ACC112 (cell line): Measurements from ENCODE around the gene FAR2.
A peak's percentile ranks its signal among the peaks of the same experiment; 100 is the strongest.
"Not testable (repeated sequence)": the region's sequence is repeated elsewhere in the genome, so short reads cannot be mapped to it uniquely, and the experiment has no call there.

Source experiments
- H2AFZ ChIP-seq: fragments of 200-600 bp; sonication (generic); one replicate; pipeline ENCODE4 v1.6.0; 2017; ENCODE audit warnings: antibody characterized with exemption, low read length; ENCODE audit not compliant: unreplicated experiment
- H3K27ac ChIP-seq: fragments of 200-600 bp; sonication (generic); 2 replicates; pipeline ENCODE4 v1.5.1; 2014; ENCODE audit warnings: low read depth, mild to moderate bottlenecking, antibody characterized with exemption, low read length, moderate library complexity
- H3K27me3 ChIP-seq: fragments of 200-600 bp; sonication (generic); 2 replicates; pipeline ENCODE4 v1.6.1; 2014; ENCODE audit warnings: mild to moderate bottlenecking, antibody characterized with exemption, low read length, moderate library complexity, mixed read lengths; ENCODE audit not compliant: insufficient read depth
- H3K36me3 ChIP-seq: fragments of 200-600 bp; sonication (generic); 2 replicates; pipeline ENCODE4 v1.6.1; 2016; ENCODE audit warnings: mild to moderate bottlenecking, antibody characterized with exemption, low read length, moderate library complexity, mixed read lengths; ENCODE audit not compliant: insufficient read depth
- H3K4me1 ChIP-seq: fragments of 200-600 bp; sonication (generic); one replicate; pipeline ENCODE4 v1.6.1; 2016; ENCODE audit warnings: low read length, mixed read lengths; ENCODE audit not compliant: insufficient read depth, unreplicated experiment, control insufficient read depth
- H3K4me3 ChIP-seq: fragments of 200-600 bp; sonication (generic); 2 replicates; pipeline ENCODE4 v1.5.1; 2014; ENCODE audit warnings: mild to moderate bottlenecking, low read depth, low read length
- H3K79me2 ChIP-seq: fragments of 200-600 bp; sonication (generic); one replicate; pipeline ENCODE4 v1.6.0; 2016; ENCODE audit warnings: low read length; ENCODE audit not compliant: control insufficient read depth, unreplicated experiment, insufficient read depth

FAR2 gene

DNA sequence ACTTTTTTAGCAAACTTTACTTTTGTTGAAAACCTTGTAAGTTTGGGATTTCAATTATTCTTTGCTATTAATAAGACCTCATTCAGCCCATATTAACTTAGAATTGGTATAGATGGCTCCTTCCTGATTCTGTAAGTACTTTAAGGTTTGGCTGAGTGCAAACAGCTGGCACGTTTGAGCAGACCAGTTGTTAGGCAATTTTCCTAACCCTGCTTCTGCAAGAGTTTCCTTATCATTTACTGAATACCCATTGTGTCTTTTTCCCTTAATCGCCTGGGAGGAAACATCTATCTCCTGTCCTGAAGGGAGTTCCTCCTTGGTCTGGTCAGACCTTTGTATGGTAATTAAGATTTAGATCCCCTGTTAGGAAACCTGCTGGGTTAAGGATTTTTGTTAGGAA lies 20.9 kb downstream of the FAR2 start:
- not testable (repeated sequence) for H3K79me2 ChIP-seq, H3K27ac ChIP-seq, H2AFZ ChIP-seq, H3K36me3 ChIP-seq, H3K27me3 ChIP-seq, H3K4me3 ChIP-seq, H3K4me1 ChIP-seq

DNA sequence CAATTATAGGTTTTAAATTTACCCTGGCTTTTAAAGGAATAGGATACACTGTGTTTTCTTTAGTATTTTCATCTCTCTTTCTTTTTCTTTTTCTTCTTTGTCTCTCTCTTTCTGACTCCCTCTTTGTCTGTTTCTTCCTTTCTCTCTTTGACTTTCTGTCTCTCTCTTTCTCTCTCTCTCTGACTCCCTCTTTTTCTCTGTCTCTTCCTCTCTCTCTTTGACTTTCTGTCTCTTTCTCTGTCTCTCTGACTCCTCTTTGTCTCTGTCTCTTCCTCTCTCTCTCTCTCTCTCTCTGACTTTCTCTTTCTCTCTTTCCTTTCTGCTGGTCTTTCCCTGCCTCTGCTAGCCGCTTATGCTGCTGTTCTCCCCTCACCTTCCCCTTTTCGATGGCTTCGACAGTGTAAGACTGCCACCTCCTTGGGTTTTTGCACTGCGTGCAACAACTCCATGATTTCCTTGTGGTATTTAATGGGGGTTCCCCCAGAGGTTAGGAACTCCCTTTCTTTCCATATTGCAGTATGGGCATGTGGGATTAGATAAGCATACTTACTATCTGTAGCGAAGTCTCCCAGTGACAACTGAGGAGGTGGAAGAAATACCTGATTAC lies 21.5 kb downstream of the FAR2 start:
- not testable (repeated sequence) for H3K27ac ChIP-seq, H3K27me3 ChIP-seq, H3K4me3 ChIP-seq, H3K36me3 ChIP-seq, H3K79me2 ChIP-seq, H3K4me1 ChIP-seq, H2AFZ ChIP-seq

DNA sequence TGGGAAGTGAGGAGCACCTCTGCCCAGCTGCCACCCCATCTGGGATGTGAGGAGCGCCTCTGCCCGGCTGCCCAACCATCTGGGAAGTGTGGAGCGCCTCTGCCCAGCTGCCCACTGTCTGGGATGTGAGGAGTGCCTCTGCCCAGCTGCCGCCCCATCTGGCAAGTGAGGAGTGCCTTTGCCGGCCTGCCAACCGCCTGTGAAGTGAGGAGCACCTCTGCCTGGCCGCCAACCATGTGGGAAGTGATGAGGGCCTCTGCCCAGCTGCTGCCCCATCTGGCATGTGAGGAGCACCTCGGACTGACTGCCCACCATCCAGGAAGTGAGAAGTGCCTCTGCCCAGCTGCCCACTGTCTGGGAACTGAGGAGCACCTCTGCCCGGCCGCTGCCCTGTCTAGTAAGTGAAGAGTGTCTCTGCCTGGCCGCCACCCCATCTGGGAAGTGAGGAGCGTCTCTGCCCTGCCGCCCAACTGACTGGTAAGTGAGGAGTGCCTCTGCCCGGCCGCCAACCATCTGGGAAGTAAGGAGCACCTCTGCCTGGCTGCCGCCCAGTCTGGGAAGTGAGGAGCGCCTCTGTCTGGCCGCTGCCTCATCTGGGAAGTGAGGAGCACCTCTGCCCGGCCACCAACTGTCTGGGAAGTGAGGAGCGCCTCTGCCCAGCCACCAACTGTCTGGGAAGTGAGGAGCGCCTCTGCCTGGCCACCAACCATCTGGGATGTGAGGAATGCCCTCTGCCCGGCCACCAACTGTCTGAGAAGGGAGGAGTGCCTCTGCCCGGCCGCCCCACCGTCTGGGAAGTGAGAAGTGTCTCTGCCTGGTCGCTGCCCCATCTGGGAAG lies 22.6 kb downstream of the FAR2 start:
- Histone ChIP-seq H3K27me3 (no peaks in the 10 kb centered on the region), H2AFZ (no peak overlapping the region), H3K4me3 (no peak overlapping the region), H3K27ac (no peak overlapping the region), H3K36me3 (no peaks in the 10 kb centered on the region), H3K79me2 (no peaks in the 10 kb centered on the region), H3K4me1 (no peaks in the 10 kb centered on the region)

DNA sequence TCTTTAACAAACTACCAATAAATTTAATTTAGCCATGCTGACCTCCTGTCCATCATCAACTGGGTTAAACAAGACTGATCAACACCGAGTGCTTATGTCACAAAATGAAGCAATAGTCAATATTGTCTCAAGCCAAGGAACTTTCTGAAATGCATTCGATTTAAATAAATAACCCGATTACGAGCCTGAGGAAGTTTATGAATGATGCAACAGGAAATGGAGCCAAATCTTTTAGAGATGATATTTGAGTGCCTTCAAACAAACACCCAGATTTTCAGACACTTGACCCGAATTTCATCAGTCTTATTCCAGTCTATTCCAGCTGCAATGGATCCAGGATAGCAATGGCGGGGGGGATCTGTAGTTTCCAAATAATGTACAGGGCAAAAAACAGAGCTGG lies 27.9 kb downstream of the FAR2 start:
- Histone ChIP-seq H3K36me3 (no peaks in the 10 kb centered on the region), H2AFZ (no peak overlapping the region), H3K27me3 (no peaks in the 10 kb centered on the region), H3K79me2 (no peaks in the 10 kb centered on the region), H3K4me3 (no peak overlapping the region), H3K4me1 (no peaks in the 10 kb centered on the region), H3K27ac (no peak overlapping the region; the same call in 1 of the 2 replicates)

DNA sequence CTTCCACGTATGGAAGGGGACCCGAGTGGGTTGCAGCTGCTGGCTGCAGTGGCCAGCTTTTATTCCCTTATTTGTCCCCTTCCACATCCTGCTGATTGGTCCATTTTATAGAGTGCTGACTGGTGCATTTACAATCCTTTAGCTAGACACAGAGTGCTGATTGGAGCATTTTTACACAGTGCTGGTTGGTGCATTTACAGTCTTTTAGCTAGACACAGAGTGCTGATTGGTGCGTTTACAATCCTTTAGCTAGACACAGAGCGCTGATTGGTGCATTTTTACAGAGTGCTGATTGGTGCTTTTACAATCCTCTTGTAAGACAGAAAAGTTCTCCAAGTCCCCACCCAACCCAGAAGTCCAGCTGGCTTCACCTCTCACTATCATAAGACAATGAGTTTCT lies 33.2 kb downstream of the FAR2 start:
- H3K27me3 ChIP-seq, H3K27ac ChIP-seq, H3K4me1 ChIP-seq, H3K4me3 ChIP-seq, H2AFZ ChIP-seq, H3K79me2 ChIP-seq, H3K36me3 ChIP-seq: not testable (repeated sequence)

DNA sequence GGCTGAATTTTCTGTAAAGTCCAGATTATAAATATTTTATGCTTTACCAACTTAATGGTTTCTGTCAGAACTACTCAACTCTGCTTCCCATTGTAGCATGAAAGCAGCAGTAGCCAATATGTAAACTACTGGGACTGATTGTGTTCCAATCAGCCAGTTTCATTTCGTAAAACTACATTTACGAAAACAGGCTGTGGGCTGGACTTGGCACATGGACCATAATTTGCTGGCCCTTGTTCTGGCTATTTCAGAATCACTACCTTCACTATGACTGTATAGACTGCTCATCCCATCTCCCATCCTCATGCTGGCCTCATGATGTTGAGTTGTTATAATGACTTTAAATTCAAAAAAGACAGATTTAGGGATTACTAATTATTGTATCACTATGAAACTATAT lies 38.7 kb downstream of the FAR2 start:
- no peak overlapping the region; the same call in 1 of the 2 replicates for H3K27ac ChIP-seq
- peak overlapping the region; percentile 43; the same call in 1 of the 2 replicates for H3K4me3 ChIP-seq
- H2AFZ ChIP-seq: peak overlapping the region; percentile 64
- no peaks in the 10 kb centered on the region for H3K4me1 ChIP-seq
- no peaks in the 10 kb centered on the region for H3K79me2 ChIP-seq
- H3K27me3 ChIP-seq: no peaks in the 10 kb centered on the region
- no peaks in the 10 kb centered on the region for H3K36me3 ChIP-seq

DNA sequence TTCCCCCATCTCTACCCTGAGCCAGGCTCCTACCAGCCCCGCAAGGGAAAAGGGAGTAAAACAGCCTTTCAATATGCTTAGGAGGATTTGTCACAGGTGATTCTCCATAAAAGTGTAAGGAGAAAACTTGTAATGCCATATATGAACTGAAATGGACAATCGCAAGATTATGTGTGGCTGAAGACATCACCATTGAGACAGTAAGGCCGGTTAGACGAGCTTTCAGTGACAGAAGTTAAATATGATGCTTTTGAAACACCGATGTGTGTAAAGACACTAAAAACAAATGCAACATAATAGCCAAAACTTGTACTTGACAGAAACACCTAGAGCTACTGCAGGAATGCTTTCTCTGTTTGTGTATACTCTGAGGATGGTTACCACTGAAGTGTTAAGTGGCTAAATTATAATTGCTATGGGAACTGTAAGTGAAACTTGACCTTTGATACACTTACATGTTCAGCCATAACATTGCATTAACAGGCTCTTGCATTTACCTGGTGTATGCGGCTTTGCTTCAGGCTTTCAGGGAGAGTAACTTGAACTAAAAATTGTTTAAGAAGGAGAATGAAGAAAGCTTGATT lies 42.3 kb downstream of the FAR2 start:
- H3K27ac ChIP-seq: no peak overlapping the region

DNA sequence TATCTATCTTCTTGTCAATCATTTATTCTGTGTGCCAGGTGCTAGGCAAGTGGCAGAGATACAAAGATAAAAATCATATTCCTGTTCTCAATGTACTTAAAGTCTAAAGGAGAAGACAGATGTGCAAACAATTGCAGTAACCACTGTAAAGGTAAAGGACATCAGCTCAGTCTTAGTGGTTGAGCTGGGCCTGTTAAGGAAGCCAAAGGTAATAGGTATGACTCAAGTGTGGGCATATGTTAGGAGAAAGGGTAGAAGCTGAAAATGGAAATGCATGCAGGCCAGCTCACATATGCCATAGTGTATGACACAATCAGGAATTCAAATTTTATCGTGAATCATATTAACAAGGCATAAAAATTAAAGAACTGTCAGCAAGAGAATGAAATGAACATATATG lies 49.8 kb downstream of the FAR2 start:
- Histone ChIP-seq H3K4me1 (no peaks in the 10 kb centered on the region), H2AFZ (no peak overlapping the region), H3K36me3 (no peaks in the 10 kb centered on the region), H3K27me3 (no peaks in the 10 kb centered on the region), H3K27ac (no peak overlapping the region), H3K4me3 (no peak overlapping the region), H3K79me2 (no peaks in the 10 kb centered on the region)

More for the DNA sequence above, 42.3 kb downstream of the FAR2 start:
- no peaks in the 10 kb centered on the region for H3K79me2 ChIP-seq
- H3K4me3 ChIP-seq: no peak overlapping the region
- H3K4me1 ChIP-seq: no peaks in the 10 kb centered on the region
- H2AFZ ChIP-seq: no peak overlapping the region
- H3K36me3 ChIP-seq: no peaks in the 10 kb centered on the region
- H3K27me3 ChIP-seq: no peaks in the 10 kb centered on the region

DNA sequence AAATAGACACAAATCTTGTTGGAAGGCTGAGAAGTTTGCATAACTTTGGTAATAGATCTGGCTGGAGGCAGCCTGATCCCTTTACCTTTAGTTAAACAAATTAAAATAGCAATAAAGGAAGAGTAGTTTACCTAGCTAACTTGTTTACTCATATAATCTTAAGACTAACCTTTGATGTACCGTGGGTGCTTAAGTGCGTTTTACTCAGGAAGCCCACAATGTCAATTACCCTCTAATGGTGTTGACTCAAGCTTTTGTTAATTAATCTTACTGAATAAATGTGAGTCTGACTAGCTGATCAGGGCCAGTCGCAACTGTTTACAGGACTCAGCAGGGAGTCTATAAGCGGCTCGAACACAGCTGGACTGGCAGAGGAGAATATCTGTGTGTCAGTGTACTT lies 51.5 kb downstream of the FAR2 start:
- Histone ChIP-seq H3K79me2 (no peaks in the 10 kb centered on the region), H3K36me3 (no peaks in the 10 kb centered on the region), H3K4me1 (no peaks in the 10 kb centered on the region), H3K27ac (no peak overlapping the region), H3K4me3 (no peak overlapping the region), H3K27me3 (no peaks in the 10 kb centered on the region), H2AFZ (no peak overlapping the region)

DNA sequence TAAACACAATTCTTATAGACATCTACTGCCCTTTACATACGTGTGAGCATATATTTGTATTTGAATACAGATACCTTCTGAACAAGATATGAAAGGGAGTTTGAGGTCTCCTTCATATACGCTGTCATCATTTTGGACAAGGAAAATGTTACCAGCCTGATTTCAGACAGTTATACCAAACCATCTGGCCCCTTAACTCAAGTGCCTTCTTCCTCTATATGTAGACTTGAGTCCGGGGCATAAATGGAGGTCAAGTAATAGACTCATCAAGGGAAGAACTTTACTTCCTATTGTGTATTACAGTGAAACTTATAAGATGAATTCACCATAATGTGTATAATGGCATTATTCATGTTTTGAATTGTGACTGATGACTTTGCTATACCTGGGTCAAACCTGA lies 52.2 kb downstream of the FAR2 start:
- Histone ChIP-seq H3K4me3 (no peak overlapping the region), H3K4me1 (no peaks in the 10 kb centered on the region), H3K27me3 (no peaks in the 10 kb centered on the region), H3K27ac (no peak overlapping the region), H2AFZ (no peak overlapping the region), H3K36me3 (no peaks in the 10 kb centered on the region), H3K79me2 (no peaks in the 10 kb centered on the region)

DNA sequence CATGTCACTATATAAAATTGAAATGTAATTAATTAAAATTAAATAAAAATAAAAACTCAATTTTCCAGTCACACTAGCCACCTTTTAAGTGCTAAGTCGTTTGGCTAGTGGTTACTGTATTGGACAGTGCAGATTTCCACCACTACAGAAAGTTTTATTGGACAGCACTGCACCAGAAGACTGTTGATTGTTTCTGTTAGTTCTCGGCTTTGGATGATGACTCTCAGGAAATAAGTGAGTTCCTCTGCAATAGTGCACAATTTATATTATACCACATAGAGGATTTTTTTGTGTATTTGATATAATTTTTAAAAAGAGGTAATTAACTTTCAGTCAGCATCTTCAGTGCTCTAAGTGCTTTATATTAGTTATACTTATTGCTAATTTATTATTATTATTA lies 52.7 kb downstream of the FAR2 start:
- H3K36me3 ChIP-seq: no peaks in the 10 kb centered on the region
- no peaks in the 10 kb centered on the region for H3K27me3 ChIP-seq
- H3K27ac ChIP-seq: no peak overlapping the region
- H3K4me1 ChIP-seq: no peaks in the 10 kb centered on the region
- no peaks in the 10 kb centered on the region for H3K79me2 ChIP-seq
- H3K4me3 ChIP-seq: no peak overlapping the region
- H2AFZ ChIP-seq: no peak overlapping the region
